SK-N-SH treated with all-trans-retinoic acid at 6 μM for 48 hours (cell line): ENCODE data around the gene PIGZ.

Experiments used
- ATAC-seq: fragments of 200-7000 bp; cut with Tn5 transposase; 3 replicates; pipeline ENCODE4 v1.9.1; 2020; ENCODE audit warnings: mild to moderate bottlenecking, moderate library complexity
- ARNTL ChIP-seq: fragments of 450-650 bp; formaldehyde crosslinking; IDR thresholded peaks from 2 replicates; pipeline ENCODE4 v1.5.0; 2020; ENCODE audit warnings: low read depth, mild to moderate bottlenecking, moderate library complexity, borderline replicate concordance
- BACH2 ChIP-seq: fragments of 250-450 bp; sonication (Bioruptor Pico); IDR thresholded peaks from 2 replicates; pipeline ENCODE4 v1.9.0; 2021; ENCODE audit warnings: mild to moderate bottlenecking, borderline replicate concordance
- CREB5 ChIP-seq: fragments of 250-450 bp; sonication (Bioruptor Pico); IDR thresholded peaks from 2 replicates; pipeline ENCODE4 v1.5.1; 2020; ENCODE audit warnings: low read depth, mild to moderate bottlenecking, moderate library complexity
- CSDC2 ChIP-seq: fragments of 250-450 bp; sonication (Bioruptor Pico); IDR thresholded peaks from 2 replicates; pipeline ENCODE4 v1.5.0; 2020; ENCODE audit warnings: mild to moderate bottlenecking, moderate library complexity
- ESRRG ChIP-seq: fragments of 250-450 bp; sonication (Bioruptor Pico); IDR thresholded peaks from 2 replicates; pipeline ENCODE4 v1.6.1; 2021; ENCODE audit warnings: mild to moderate bottlenecking
- GLIS3 ChIP-seq: fragments of 250-450 bp; sonication (Bioruptor Pico); IDR thresholded peaks from 2 replicates; pipeline ENCODE4 v1.5.0; 2020; ENCODE audit warnings: mild to moderate bottlenecking, moderate library complexity
- ISL1 ChIP-seq: fragments of 250-450 bp; sonication (Bioruptor Pico); IDR thresholded peaks from 2 replicates; pipeline ENCODE4 v2.1.2; 2022; ENCODE audit warnings: mild to moderate bottlenecking, moderate library complexity
- POU6F1 ChIP-seq: fragments of 250-450 bp; sonication (Bioruptor Pico); IDR thresholded peaks from 2 replicates; pipeline ENCODE4 v1.8.0; 2021; ENCODE audit warnings: low read depth, mild to moderate bottlenecking, moderate library complexity, borderline replicate concordance
- PPARA ChIP-seq: fragments of 250-450 bp; sonication (Bioruptor Pico); IDR thresholded peaks from 2 replicates; pipeline ENCODE4 v1.5.0; 2020; ENCODE audit warnings: mild to moderate bottlenecking, borderline replicate concordance
- RARB ChIP-seq: fragments of 250-450 bp; sonication (Bioruptor Pico); IDR thresholded peaks from 2 replicates; pipeline ENCODE4 v1.8.0; 2021; ENCODE audit warnings: mild to moderate bottlenecking, moderate library complexity
- SNAI2 ChIP-seq: fragments of 250-450 bp; sonication (Bioruptor Pico); IDR thresholded peaks from 2 replicates; pipeline ENCODE4 v1.5.0; 2020; ENCODE audit warnings: mild to moderate bottlenecking, moderate library complexity
- TCF4 ChIP-seq: fragments of 250-450 bp; sonication (Bioruptor Pico); IDR thresholded peaks from 2 replicates; pipeline ENCODE4 v1.8.0; 2021; ENCODE audit warnings: mild to moderate bottlenecking, moderate library complexity, borderline replicate concordance
- TOX ChIP-seq: fragments of 250-450 bp; sonication (Bioruptor Pico); IDR thresholded peaks from 2 replicates; pipeline ENCODE4 v1.8.0; 2021; ENCODE audit warnings: mild to moderate bottlenecking, moderate library complexity, borderline replicate concordance
- ZC3H10 ChIP-seq: fragments of 250-450 bp; sonication (Bioruptor Pico); IDR thresholded peaks from 2 replicates; pipeline ENCODE4 v1.5.1; 2021; ENCODE audit warnings: mild to moderate bottlenecking, moderate library complexity
- ZFP3 ChIP-seq: fragments of 250-450 bp; sonication (Bioruptor Pico); IDR thresholded peaks from 2 replicates; pipeline ENCODE4 v1.5.0; 2020; ENCODE audit warnings: mild to moderate bottlenecking, moderate library complexity
- ZNF565 ChIP-seq: fragments of 450-650 bp; formaldehyde crosslinking; conservative IDR thresholded peaks from 2 replicates; pipeline ENCODE4 v1.5.0; 2020; ENCODE audit warnings: low read depth, mild to moderate bottlenecking, moderate library complexity
- ZNF70 ChIP-seq: fragments of 450-650 bp; formaldehyde crosslinking; IDR thresholded peaks from 2 replicates; pipeline ENCODE4 v1.5.0; 2020; ENCODE audit warnings: mild to moderate bottlenecking, moderate library complexity
- ZNF8 ChIP-seq: fragments of 450-650 bp; formaldehyde crosslinking; IDR thresholded peaks from 2 replicates; pipeline ENCODE4 v1.5.0; 2020; ENCODE audit warnings: mild to moderate bottlenecking, moderate library complexity
- TF ChIP-seq, protein P1 (sequence below): fragments of 250-450 bp; sonication (Bioruptor Pico); IDR thresholded peaks from 2 replicates; pipeline ENCODE4 v1.8.0; 2020; ENCODE audit warnings: mild to moderate bottlenecking, moderate library complexity, borderline replicate concordance
- TF ChIP-seq, protein P2 (sequence below): fragments of 250-450 bp; sonication (Bioruptor Pico); IDR thresholded peaks from 2 replicates; pipeline ENCODE4 v1.5.0; 2020; ENCODE audit warnings: mild to moderate bottlenecking, moderate library complexity

PIGZ gene

DNA sequence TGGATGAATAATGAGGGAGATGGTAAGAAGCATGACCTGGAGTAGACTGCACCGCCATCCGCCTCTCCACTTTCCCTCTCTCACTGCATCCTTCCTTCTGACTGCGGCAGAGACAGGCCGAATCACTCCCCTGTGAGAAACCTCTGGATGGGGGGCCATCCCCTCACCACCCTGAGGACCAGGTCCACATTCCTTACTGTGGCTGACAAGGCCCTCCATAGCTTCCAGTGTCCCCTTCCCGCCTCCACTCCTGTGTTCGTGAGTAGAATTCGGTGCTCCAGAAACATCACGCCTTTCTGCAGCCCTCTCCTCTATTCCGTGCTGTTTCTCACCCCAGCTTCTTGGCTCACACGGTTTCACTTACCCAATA, 2.8 kb downstream of the PIGZ start:
- TF ChIP-seq ARNTL (CRISPR knock-in tag) (no peak), ZC3H10 (CRISPR knock-in tag) (no peak), ZNF70 (no peak), ESRRG (CRISPR knock-in tag) (no peak), CREB5 (no peak), ZFP3 (no peak), POU6F1 (CRISPR knock-in tag) (no peak), CSDC2 (CRISPR knock-in tag) (no peak), PPARA (CRISPR knock-in tag) (no peak)
- TF ChIP-seq, protein P1, sequence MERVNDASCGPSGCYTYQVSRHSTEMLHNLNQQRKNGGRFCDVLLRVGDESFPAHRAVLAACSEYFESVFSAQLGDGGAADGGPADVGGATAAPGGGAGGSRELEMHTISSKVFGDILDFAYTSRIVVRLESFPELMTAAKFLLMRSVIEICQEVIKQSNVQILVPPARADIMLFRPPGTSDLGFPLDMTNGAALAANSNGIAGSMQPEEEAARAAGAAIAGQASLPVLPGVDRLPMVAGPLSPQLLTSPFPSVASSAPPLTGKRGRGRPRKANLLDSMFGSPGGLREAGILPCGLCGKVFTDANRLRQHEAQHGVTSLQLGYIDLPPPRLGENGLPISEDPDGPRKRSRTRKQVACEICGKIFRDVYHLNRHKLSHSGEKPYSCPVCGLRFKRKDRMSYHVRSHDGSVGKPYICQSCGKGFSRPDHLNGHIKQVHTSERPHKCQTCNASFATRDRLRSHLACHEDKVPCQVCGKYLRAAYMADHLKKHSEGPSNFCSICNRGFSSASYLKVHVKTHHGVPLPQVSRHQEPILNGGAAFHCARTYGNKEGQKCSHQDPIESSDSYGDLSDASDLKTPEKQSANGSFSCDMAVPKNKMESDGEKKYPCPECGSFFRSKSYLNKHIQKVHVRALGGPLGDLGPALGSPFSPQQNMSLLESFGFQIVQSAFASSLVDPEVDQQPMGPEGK = no peak
- TF ChIP-seq, protein P2, sequence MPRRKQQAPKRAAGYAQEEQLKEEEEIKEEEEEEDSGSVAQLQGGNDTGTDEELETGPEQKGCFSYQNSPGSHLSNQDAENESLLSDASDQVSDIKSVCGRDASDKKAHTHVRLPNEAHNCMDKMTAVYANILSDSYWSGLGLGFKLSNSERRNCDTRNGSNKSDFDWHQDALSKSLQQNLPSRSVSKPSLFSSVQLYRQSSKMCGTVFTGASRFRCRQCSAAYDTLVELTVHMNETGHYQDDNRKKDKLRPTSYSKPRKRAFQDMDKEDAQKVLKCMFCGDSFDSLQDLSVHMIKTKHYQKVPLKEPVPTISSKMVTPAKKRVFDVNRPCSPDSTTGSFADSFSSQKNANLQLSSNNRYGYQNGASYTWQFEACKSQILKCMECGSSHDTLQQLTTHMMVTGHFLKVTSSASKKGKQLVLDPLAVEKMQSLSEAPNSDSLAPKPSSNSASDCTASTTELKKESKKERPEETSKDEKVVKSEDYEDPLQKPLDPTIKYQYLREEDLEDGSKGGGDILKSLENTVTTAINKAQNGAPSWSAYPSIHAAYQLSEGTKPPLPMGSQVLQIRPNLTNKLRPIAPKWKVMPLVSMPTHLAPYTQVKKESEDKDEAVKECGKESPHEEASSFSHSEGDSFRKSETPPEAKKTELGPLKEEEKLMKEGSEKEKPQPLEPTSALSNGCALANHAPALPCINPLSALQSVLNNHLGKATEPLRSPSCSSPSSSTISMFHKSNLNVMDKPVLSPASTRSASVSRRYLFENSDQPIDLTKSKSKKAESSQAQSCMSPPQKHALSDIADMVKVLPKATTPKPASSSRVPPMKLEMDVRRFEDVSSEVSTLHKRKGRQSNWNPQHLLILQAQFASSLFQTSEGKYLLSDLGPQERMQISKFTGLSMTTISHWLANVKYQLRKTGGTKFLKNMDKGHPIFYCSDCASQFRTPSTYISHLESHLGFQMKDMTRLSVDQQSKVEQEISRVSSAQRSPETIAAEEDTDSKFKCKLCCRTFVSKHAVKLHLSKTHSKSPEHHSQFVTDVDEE (CRISPR knock-in tag) = no peak
- no peak for ATAC-seq

DNA sequence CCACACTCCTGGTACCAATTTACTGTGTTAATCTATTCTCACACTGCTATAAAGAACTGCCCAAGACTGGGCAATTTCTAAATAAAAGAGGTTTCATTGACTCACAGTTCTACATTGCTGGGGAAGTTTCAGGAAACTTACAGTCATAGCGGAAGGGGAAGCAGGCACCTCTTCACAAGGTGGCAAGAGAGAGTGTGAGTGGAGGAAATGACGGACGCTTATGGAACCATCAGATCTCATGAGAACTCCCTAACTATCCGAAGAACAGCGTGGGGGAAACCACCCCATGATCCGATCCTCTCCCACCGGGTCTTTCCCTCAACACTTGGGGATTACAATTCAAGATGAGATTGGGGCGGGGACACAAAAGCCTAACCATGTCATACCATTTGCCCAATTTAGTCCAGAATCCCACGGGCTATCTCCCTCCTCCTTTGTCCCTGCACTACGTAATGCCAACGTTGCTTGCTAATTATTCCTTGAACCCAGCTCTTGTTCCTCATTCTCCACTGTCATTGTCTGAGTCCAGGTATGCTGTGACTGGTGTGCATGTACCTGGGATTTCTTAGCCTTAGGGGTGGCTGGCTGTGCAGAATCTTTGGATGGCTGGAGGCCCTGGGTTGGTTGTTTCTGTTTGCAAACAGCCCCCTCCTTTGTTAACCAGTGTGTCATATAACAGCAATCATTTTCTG, 3.4 kb downstream of the PIGZ start:
- TF ChIP-seq ISL1 (CRISPR knock-in tag) (no peak), CREB5 (no peak), SNAI2 (CRISPR knock-in tag) (no peak), TCF4 (CRISPR knock-in tag) (no peak), CSDC2 (CRISPR knock-in tag) (no peak), ZFP3 (no peak), ZNF8 (no peak), ZNF565 (no peak), TOX (CRISPR knock-in tag) (no peak), ZC3H10 (CRISPR knock-in tag) (no peak), BACH2 (CRISPR knock-in tag) (no peak), RARB (CRISPR knock-in tag) (no peak), GLIS3 (CRISPR knock-in tag) (no peak), ESRRG (CRISPR knock-in tag) (no peak)
- TF ChIP-seq, protein P1 = no peak
- TF ChIP-seq, protein P2 (CRISPR knock-in tag) = no peak
- ATAC-seq = no peak
